GM06990 (cell line): ENCODE measurements around the gene COL23A1.

ENCODE experiments used
- DNase-seq: peaks from one replicate; pipeline ENCODE4 v3.0.0-alpha.2; 2011; ENCODE audit not compliant: insufficient read length; ENCODE audit errors: extremely low read depth
- H3K27me3 ChIP-seq: replicated peaks from 2 replicates; pipeline ENCODE4 v1.6.0; 2011; ENCODE audit warnings: low read length; ENCODE audit not compliant: control insufficient read depth, insufficient read depth
- H3K36me3 ChIP-seq: 2 replicates; pipeline ENCODE4 v1.5.1; 2011; ENCODE audit warnings: low read length; ENCODE audit not compliant: control insufficient read depth, insufficient read depth
- H3K4me3 ChIP-seq: replicated peaks from 2 replicates; pipeline ENCODE4 v1.5.1; 2011; ENCODE audit warnings: low read depth, mild to moderate bottlenecking, control low read depth, low read length
- TF ChIP-seq, protein P1 (sequence below): IDR thresholded peaks from 2 replicates; pipeline ENCODE4 v1.5.1; 2011; ENCODE audit warnings: low read length, control low read depth, mild to moderate bottlenecking, inconsistent platforms; ENCODE audit not compliant: insufficient read depth, poor library complexity, severe bottlenecking

The COL23A1 gene

DNA sequence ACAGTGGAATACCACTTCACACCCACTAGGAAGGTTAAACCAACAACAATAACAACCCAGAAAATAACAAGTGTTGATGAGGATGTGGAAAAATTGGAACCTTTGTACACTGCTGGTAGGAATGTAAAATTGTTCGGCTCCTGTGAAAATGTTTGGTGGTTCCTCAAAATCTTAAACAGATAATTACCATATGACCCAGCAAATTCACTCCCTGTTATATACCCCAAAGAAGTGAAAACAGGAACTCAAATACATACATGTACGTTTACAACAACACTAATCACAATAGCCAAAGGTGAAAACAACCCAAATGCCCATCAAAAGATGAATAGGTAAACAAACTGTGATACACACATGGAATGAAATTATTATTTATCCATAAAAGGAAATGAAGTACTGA, 179.1 kb downstream of the COL23A1 start:
- no peak for DNase-seq
- H3K36me3 ChIP-seq: no peaks in the 10 kb centered on the region
- no peak overlapping the region for H3K4me3 ChIP-seq
- TF ChIP-seq, protein P1, sequence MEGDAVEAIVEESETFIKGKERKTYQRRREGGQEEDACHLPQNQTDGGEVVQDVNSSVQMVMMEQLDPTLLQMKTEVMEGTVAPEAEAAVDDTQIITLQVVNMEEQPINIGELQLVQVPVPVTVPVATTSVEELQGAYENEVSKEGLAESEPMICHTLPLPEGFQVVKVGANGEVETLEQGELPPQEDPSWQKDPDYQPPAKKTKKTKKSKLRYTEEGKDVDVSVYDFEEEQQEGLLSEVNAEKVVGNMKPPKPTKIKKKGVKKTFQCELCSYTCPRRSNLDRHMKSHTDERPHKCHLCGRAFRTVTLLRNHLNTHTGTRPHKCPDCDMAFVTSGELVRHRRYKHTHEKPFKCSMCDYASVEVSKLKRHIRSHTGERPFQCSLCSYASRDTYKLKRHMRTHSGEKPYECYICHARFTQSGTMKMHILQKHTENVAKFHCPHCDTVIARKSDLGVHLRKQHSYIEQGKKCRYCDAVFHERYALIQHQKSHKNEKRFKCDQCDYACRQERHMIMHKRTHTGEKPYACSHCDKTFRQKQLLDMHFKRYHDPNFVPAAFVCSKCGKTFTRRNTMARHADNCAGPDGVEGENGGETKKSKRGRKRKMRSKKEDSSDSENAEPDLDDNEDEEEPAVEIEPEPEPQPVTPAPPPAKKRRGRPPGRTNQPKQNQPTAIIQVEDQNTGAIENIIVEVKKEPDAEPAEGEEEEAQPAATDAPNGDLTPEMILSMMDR: no peak
- H3K27me3 ChIP-seq: no peaks in the 10 kb centered on the region

DNA sequence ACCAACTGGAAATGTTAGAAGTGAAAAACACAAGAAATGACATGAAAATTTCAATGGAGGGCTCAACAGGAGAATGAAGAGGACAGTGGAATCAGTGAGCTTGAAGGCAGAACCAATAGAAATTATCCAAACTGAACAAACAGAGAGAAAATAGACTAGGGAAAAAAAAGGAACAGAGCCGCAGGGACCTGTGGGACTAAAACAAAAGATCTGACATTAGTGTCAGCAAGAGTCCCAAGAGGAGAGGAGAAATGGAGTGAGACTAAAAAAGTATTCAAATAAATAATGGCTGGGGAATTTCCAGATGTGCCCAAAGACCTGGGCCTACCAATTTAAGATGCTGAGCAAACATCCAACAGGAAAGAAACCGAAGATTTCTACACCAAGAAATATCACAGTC, 182.5 kb downstream of the COL23A1 start:
- Histone ChIP-seq H3K27me3 (no peaks in the 10 kb centered on the region), H3K36me3 (no peaks in the 10 kb centered on the region), H3K4me3 (no peak overlapping the region)
- no peak for DNase-seq
- TF ChIP-seq, protein P1: no peak

DNA sequence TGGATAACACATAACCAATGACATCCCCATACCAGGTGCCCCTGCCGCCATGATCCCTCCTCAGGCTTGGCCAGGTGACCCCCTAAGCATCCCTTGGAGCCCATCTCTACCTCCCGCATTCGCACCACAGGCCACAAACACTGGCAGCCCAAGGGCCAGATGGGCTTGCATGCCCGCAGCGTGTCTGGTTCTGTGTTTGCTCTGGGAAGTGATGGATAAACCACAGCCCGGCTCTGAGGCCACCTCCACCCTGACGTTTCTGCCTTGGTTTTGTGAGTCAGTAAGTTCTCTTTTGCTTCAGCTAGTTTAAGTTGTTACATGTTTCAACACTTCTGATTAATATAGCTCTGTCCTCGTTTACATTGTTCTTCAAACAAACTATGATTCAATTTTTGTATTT, 185.2 kb downstream of the COL23A1 start:
- no peaks in the 10 kb centered on the region for H3K36me3 ChIP-seq
- no peak overlapping the region for H3K4me3 ChIP-seq
- no peaks in the 10 kb centered on the region for H3K27me3 ChIP-seq
- TF ChIP-seq, protein P1: no peak
- DNase-seq: no peak

DNA sequence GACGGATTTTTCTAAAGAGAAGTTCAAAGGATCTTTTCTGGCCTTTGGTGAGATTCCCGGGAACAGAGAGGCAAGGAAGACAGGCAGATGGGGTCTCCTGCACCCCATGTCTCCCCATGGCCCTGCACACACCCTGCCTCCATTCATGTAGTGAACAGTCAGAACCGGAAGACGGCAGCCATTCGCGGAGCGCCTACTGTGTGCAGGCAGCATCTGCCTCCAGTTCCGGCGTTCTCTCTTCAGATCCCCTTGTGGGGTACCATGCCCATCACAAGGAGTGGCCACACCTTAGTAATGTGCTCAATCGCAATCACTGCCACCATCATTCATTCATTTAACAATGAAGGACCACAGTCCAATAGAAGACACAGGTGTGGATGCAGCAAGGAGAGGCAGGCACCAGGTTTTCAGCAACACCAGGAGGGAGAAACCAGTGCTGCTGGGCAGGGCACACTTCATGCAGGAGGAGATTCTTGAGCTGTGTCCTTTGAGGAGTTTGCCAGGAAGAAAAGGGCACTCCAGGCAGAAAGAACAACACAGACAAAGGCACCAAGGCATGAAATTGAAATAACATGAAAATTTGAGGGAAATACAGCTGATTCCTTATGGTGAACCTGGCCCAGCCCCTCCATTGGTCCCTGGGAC, 186.1 kb downstream of the COL23A1 start:
- no peak for DNase-seq
- Histone ChIP-seq H3K36me3 (no peaks in the 10 kb centered on the region), H3K27me3 (no peaks in the 10 kb centered on the region), H3K4me3 (no peak overlapping the region)
- TF ChIP-seq, protein P1: no peak

DNA sequence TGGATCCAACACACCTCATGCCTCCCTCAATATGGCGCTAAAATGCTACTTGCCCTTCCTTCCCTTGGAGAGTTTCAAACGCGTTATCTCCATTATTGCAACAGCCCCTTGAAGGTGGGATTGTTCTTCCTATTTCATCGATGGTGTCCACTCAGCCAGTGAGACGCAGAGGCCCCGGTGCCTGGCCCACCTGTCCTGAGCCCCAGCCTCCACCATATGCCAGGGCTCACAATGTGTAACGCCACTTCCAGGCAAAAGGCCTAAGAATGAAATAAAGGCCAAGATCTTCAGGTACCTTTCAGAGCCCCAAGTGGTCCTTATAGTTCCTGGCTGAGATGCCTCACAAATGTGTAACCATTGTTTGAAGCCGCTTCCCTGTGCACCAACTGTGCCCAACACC, 186.8 kb downstream of the COL23A1 start:
- TF ChIP-seq, protein P1: no peak
- H3K4me3 ChIP-seq: no peak overlapping the region
- no peaks in the 10 kb centered on the region for H3K27me3 ChIP-seq
- no peaks in the 10 kb centered on the region for H3K36me3 ChIP-seq
- DNase-seq: no peak

DNA sequence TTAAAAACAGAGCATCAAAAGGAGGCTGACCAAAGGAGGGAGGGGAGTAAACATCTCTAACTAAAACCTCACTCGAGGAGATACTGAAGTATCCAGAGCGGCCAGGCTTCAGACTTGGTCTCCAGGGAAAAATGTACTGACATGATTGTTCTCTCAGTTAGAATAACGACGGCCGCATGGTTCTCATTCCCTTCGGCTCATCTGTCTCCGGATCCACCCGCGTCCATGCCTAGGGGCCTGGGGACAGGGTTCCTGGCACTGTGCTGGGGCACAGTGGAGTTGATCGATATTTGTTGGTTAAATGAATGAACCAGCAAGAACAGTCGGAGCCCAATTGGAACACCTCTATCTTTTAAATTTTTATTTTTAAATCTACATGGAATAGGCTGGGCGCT, 190.5 kb downstream of the COL23A1 start:
- no peaks in the 10 kb centered on the region for H3K36me3 ChIP-seq
- no peak for DNase-seq
- no peaks in the 10 kb centered on the region for H3K27me3 ChIP-seq
- no peak overlapping the region for H3K4me3 ChIP-seq
- TF ChIP-seq, protein P1: no peak
